Measurements from ENCODE around the gene TEP1.

The TEP1 gene

DNA sequence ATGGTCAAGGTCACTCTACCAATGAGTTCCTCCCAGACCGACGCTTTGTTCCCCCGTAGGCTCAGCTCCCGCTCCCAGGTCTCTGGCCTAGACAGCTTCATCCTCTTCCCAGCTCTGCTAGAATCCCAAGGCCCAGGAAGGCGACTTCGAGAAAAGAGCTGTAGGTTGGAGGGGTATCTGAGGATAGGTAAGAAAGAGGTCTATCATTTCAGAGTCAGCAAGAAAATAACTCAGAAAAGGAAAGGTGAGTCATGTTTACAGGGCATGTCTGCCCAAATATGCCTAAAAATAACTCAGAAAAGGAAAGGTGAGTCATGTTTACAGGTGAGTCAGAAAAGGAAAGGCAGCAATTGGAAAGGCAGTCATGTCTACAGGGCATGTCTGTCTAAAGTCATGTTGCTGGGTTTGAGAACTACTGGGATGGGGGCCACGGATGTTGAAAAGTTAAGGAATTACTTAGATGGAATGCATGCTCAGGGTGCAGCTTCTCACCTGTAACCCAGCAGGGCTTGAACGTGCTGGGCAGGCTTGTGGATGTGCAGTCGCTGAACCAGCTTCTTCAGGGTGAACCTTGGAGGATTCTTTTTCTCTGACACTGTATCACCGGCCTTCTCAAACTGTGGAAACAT lies 12.2 kb downstream of the TEP1 start:
- ChIA-PET CTCF (interaction anchor here (3.1 kb wide), 1 partner anchor 14 kb away, joined by 18 read pairs; no protein-coding TSS in a partner anchor), POLR2A (interaction anchor here (0.7 kb wide), 1 partner anchor 670 kb away, joined by 3 read pairs; no protein-coding TSS in a partner anchor)
- no peak for DNase-seq (ENCODE audit: low read depth, low spot score)
- H3K4me3 ChIP-seq (ENCODE audit: low read depth, low read length), result no peak overlapping the region
- TF ChIP-seq, protein P1, sequence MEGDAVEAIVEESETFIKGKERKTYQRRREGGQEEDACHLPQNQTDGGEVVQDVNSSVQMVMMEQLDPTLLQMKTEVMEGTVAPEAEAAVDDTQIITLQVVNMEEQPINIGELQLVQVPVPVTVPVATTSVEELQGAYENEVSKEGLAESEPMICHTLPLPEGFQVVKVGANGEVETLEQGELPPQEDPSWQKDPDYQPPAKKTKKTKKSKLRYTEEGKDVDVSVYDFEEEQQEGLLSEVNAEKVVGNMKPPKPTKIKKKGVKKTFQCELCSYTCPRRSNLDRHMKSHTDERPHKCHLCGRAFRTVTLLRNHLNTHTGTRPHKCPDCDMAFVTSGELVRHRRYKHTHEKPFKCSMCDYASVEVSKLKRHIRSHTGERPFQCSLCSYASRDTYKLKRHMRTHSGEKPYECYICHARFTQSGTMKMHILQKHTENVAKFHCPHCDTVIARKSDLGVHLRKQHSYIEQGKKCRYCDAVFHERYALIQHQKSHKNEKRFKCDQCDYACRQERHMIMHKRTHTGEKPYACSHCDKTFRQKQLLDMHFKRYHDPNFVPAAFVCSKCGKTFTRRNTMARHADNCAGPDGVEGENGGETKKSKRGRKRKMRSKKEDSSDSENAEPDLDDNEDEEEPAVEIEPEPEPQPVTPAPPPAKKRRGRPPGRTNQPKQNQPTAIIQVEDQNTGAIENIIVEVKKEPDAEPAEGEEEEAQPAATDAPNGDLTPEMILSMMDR (IDR thresholded peaks at IDR 0.05; ENCODE audit: insufficient read depth, low read length, missing control alignments), result no peak

- DNase-seq (ENCODE audit: low read depth, low spot score), result no peak
- POLR2A ChIA-PET, result interaction anchor here (0.7 kb wide), 1 partner anchor 671 kb away, joined by 3 read pairs; no protein-coding TSS in a partner anchor
- CTCF ChIA-PET, result interaction anchor here (3.1 kb wide), 1 partner anchor 15 kb away, joined by 18 read pairs; no protein-coding TSS in a partner anchor
- H3K4me3 ChIP-seq (ENCODE audit: low read depth, low read length), result no peak overlapping the region
- TF ChIP-seq, protein P1 (IDR thresholded peaks at IDR 0.05; ENCODE audit: insufficient read depth, low read length, missing control alignments), result no peak
Observed at GRCh38 chr14:20400589-20400964, 12.7 kb downstream of the TEP1 start.

DNA sequence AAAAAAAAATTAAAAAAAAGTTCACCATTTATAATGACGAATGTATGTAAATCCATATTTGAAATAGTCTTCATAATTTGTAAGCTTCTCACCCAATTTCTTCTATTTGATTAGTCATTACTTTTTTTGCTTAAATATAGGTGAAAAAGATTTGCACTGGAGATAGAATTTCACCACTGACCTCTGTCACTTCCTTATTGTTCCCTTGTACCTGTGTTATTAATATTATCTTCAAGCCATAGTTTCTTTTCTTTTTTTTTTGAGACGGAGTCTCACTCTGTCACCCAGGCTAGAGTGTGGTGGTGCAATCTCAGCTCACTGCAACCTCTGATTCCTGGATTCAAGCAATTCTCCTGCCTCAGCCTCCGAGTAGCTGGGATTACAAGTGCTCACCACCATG lies 15.8 kb downstream of the TEP1 start:
- DNase-seq (ENCODE audit: low read depth, low spot score), result no peak
- no peak overlapping the region for H3K4me3 ChIP-seq (ENCODE audit: low read depth, low read length)
- POLR2A ChIA-PET, result no interaction called here
- TF ChIP-seq, protein P1 (IDR thresholded peaks at IDR 0.05; ENCODE audit: insufficient read depth, low read length, missing control alignments), result no peak
- CTCF ChIA-PET, result interaction anchor here (0.9 kb wide), 1 partner anchor 19 kb away, joined by 3 read pairs; no protein-coding TSS in a partner anchor

- DNase-seq (ENCODE audit: low read depth, low spot score), result no peak
- H3K4me3 ChIP-seq (ENCODE audit: low read depth, low read length), result no peak overlapping the region
- CTCF ChIA-PET, result interaction anchor here (1.9 kb wide), 1 partner anchor 24 kb away, joined by 7 read pairs; no protein-coding TSS in a partner anchor
- TF ChIP-seq, protein P1 (IDR thresholded peaks at IDR 0.05; ENCODE audit: insufficient read depth, low read length, missing control alignments), result no peak
- POLR2A ChIA-PET, result no interaction called here
Observed at GRCh38 chr14:20391505-20391904, 21.8 kb downstream of the TEP1 start.

DNA sequence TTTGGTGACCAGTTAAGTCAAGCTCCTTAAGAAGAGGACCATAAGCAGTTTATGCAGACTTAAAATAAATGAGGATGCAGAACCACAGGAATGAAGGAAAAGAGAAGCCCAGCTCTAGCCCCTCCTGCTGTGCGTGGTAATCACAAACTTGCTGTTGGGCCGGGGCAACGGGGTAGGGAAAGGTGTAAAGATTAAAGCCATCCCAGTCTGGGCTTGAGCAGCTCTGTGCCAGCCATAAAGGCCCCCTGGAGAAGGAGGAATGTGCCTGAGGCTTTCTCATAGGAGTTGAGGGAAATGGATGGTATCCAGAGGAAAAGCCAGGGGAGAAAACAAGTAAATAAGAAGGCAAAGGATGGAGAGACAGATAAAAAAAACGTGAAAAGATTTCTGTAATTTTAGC lies 25.1 kb downstream of the TEP1 start:
- no peak for DNase-seq (ENCODE audit: low read depth, low spot score)
- POLR2A ChIA-PET, result no interaction called here
- no peak overlapping the region for H3K4me3 ChIP-seq (ENCODE audit: low read depth, low read length)
- TF ChIP-seq, protein P1 (IDR thresholded peaks at IDR 0.05; ENCODE audit: insufficient read depth, low read length, missing control alignments), result no peak
- CTCF ChIA-PET, result no interaction called here

DNA sequence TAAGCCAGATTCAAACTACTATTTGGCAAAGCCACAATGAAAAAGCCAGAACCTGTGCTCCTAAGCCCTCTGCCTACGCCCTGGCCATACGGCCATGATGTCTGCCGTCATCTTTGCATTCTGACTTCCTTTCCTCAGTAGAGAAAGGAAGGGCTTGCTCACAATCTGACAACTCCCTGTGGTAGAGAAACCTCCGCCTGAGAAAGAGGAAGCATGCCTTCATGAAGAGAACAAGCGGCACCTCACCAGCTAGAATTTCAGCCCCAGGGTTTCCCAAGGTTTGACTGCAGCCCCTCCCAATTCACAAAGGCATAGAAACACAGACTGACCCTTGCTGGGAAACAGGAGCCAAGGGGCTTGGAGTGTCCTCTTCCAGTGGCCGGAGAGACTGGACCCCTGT lies 25.7 kb downstream of the TEP1 start:
- TF ChIP-seq, protein P1 (IDR thresholded peaks at IDR 0.05; ENCODE audit: insufficient read depth, low read length, missing control alignments), result no peak
- ChIA-PET CTCF (no interaction called here), POLR2A (no interaction called here)
- no peak overlapping the region for H3K4me3 ChIP-seq (ENCODE audit: low read depth, low read length)
- no peak for DNase-seq (ENCODE audit: low read depth, low spot score)

All from AG04449 (cell line).